Measurements from ENCODE around the gene TENT5C. TPM values are rescaled to one million over a fixed set of nuclear protein-coding genes. Genes with fewer than 3 reads are reported as not detected.

The TENT5C gene
- total and polyA plus RNA-seq, 10 of the 15 experiments (the other 5 are each of a cell fraction or from before 2014, with no cell fraction given): 0.19 to 2.4 (median 0.78) TPM

DNA sequence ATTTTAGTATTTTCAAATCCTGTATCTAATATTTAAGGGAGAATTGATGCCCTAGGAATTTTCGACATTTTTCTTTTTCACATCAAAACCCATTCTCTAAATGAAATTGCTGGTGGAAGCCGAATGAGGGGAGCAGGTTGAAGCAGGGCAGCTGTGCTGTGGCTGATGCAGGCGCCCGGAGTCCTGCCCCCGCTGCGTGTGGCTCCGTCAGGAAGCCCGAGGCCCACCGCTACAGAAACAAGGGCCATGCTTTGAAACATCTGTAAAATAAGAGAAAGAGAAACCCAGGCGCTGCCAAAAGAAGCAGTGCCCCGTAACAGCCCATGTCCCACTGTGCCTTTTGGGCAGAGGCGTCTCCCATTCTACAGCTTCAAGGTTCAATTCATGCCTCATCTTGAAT lies 41.1 kb downstream of the TENT5C start (continued):
- TF ChIP-seq, protein P1, sequence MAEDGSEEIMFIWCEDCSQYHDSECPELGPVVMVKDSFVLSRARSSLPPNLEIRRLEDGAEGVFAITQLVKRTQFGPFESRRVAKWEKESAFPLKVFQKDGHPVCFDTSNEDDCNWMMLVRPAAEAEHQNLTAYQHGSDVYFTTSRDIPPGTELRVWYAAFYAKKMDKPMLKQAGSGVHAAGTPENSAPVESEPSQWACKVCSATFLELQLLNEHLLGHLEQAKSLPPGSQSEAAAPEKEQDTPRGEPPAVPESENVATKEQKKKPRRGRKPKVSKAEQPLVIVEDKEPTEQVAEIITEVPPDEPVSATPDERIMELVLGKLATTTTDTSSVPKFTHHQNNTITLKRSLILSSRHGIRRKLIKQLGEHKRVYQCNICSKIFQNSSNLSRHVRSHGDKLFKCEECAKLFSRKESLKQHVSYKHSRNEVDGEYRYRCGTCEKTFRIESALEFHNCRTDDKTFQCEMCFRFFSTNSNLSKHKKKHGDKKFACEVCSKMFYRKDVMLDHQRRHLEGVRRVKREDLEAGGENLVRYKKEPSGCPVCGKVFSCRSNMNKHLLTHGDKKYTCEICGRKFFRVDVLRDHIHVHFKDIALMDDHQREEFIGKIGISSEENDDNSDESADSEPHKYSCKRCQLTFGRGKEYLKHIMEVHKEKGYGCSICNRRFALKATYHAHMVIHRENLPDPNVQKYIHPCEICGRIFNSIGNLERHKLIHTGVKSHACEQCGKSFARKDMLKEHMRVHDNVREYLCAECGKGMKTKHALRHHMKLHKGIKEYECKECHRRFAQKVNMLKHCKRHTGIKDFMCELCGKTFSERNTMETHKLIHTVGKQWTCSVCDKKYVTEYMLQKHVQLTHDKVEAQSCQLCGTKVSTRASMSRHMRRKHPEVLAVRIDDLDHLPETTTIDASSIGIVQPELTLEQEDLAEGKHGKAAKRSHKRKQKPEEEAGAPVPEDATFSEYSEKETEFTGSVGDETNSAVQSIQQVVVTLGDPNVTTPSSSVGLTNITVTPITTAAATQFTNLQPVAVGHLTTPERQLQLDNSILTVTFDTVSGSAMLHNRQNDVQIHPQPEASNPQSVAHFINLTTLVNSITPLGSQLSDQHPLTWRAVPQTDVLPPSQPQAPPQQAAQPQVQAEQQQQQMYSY (CRISPR knock-in tag; IDR thresholded peaks at IDR 0.05): no peak
- no peak for TF ChIP-seq MEF2A (IDR thresholded peaks at IDR 0.05; ENCODE audit: insufficient read depth, low read depth, low read length)
- TF ChIP-seq HDAC2 (IDR thresholded peaks at IDR 0.05): no peak
- TF ChIP-seq ZNF24 (IDR thresholded peaks at IDR 0.05): no peak
- no peak for TF ChIP-seq CBFB (IDR thresholded peaks at IDR 0.05; ENCODE audit: low read depth)
- no peak for TF ChIP-seq NBN (IDR thresholded peaks at IDR 0.05)
- no peak for TF ChIP-seq MEF2B (IDR thresholded peaks at IDR 0.05; ENCODE audit: partially characterized antibody, poor library complexity, severe bottlenecking)
- TF ChIP-seq RFX5 (IDR thresholded peaks at IDR 0.05; ENCODE audit: low read depth, low read length): no peak
- TF ChIP-seq, protein P2, sequence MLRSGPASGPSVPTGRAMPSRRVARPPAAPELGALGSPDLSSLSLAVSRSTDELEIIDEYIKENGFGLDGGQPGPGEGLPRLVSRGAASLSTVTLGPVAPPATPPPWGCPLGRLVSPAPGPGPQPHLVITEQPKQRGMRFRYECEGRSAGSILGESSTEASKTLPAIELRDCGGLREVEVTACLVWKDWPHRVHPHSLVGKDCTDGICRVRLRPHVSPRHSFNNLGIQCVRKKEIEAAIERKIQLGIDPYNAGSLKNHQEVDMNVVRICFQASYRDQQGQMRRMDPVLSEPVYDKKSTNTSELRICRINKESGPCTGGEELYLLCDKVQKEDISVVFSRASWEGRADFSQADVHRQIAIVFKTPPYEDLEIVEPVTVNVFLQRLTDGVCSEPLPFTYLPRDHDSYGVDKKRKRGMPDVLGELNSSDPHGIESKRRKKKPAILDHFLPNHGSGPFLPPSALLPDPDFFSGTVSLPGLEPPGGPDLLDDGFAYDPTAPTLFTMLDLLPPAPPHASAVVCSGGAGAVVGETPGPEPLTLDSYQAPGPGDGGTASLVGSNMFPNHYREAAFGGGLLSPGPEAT (IDR thresholded peaks at IDR 0.05; ENCODE audit: low read depth): no peak
- no peak for TF ChIP-seq FOXK2 (IDR thresholded peaks at IDR 0.05)
- TF ChIP-seq SMC3 (IDR thresholded peaks at IDR 0.05; ENCODE audit: borderline replicate concordance, low read length): no peak
- TF ChIP-seq TCF12 (IDR thresholded peaks at IDR 0.05; ENCODE audit: low read depth, low read length): no peak

All from GM12878 (cell line).